HL-60 (cell line): ENCODE results near the gene NDNF.

Source experiments
- CTCF ChIP-seq: IDR thresholded peaks from one replicate; pipeline ENCODE4 v1.5.1; 2011; ENCODE audit warnings: low read length, control low read depth, inconsistent platforms; ENCODE audit not compliant: insufficient read depth
- POLR2AphosphoS5 ChIP-seq: IDR thresholded peaks from 2 replicates; pipeline ENCODE4 v1.6.1; 2012; ENCODE audit warnings: low read depth
- SPI1 ChIP-seq: IDR thresholded peaks from 2 replicates; pipeline ENCODE4 v1.6.1; 2012; ENCODE audit warnings: low read depth, mild to moderate bottlenecking, borderline replicate concordance

- TF ChIP-seq CTCF (no peak), POLR2AphosphoS5 (no peak), SPI1 (no peak)
Observed at GRCh38 chr4:121079376-121079775, 7.0 kb upstream of the NDNF start.
